GM19240 (cell line): ENCODE data around the gene FBXO41.

Source experiments
- DNase-seq: peaks from one replicate; pipeline ENCODE4 v3.0.0; 2011; ENCODE audit warnings: low spot score; ENCODE audit not compliant: insufficient read length

The FBXO41 gene

DNA sequence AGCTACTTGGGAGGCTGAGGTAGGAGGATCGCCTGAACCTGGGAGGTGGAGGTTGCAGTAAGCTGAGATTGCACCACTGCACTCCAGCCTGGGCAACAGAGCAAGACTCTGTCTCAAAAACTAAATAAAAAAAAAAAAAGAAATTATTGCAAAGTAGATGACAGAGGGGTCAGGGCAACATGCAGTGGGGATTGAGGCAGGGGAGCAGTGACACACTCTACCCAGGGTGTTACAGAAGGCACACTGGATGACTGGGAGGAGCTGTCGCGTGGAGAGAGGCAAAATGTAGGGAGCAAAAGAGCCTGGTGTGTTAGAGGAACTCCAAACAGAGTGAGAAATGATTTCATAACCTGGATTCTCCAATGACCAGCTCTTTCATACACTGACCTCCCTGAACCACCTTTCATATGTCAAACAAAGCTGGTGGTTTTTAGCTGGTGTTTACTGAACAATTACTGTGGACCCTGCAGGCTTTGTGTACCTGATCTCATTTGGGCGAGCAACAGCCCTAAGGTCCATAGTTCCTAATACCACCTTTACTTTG lies 22.1 kb downstream of the FBXO41 start:
- no peak for DNase-seq

- DNase-seq = no peak
Observed at GRCh38 chr2:73260338-73260984, 23.8 kb downstream of the FBXO41 start.

GRCh38 chr2:73259704-73260337 lies 24.5 kb downstream of the FBXO41 start:
- DNase-seq = no peak

DNA sequence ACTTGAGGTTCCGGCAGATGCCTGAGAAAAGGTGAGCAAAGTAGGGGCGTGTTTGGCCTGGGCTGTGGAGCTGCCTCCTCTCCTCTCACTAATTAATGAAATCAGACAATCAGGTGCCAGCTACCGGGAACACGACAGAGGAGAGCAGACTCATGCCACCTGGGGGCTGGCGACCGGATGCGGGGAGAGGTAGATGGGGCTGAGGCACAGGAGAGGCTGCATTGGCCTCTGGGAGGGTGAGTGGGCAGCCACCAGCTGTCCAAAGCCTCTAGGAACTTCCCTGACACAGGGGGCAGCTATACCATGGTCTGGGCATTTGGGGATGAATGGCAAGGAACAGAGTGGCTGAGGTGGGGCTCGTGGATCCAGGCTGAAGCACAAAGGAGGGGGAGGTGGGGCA lies 25.0 kb downstream of the FBXO41 start:
- DNase-seq = no peak

DNA sequence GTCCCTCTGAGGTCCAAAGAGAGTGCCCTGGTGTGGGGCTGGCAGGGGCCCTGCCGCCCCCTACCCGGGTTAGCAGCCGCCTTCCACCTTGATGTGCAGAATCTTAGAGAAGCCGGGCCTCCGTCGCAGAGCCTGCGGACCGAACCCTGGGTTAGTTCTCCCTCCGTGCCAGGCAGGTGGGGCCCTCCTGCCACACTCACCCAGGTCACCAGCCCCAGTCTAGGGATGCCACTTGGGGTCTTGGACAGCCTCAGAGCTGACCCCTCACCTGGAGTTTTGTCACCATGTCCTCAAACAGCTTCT lies 25.4 kb downstream of the FBXO41 start:
- no peak for DNase-seq

GRCh38 chr2:73258186-73258912 lies 25.9 kb downstream of the FBXO41 start:
- no peak for DNase-seq

GRCh38 chr2:73257425-73258125 lies 26.7 kb downstream of the FBXO41 start:
- DNase-seq = no peak

DNA sequence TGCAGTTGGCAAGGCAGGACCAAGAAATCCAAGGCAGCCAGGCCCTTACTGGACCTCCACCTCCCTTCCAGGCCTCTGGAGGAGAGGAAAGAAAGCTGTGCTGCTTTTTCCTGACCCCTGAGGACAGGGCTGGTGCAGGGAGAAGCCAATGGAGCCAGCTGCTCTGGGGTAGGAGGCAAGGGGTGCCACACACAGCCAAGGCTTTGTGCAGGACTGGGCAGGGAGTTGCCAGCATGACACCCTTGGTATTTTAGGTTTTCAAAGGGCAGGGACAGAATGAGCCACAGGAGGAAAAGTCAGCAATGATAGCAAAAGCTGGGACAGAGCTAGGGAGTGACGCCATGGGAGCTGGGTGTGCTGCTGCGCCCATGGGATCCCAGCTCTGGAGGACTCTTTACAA lies 27.3 kb downstream of the FBXO41 start:
- no peak for DNase-seq

- no peak for DNase-seq
Observed at GRCh38 chr2:73256618-73256922, 27.7 kb downstream of the FBXO41 start.

DNA sequence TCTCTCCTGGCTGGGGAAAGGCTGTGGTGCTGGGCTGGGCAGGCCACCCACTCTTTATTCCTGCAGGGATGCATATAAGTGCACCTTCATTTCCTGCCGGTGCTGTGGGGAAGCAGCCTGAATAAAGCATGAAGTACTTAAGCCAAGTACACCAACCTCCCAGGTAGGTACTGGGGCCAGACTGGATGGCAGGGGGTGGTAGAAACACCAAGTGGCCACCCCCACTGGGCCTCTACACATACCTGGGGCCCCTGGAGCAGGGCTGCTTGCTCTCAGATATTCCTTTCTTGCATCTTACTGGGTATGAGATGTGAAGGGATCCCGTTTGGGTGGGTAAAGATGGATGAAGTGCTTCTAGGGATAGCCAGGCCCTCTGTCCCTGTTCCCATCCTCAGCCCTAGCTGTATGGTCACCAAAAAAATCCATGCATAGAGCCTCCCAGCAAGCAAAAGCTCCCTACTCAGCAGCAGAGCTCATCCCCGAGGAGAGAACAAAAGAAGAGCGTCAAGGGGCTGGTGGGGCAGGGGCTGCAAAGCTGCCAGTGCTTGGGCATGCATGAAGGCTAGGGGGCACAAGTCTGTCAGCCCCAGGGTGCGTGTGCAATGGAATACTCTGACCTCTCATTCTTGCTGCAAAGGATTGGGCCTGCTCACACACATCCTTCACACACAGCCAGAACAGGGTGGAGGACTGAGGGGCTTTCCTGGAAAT lies 28.2 kb downstream of the FBXO41 start:
- DNase-seq = no peak

GRCh38 chr2:73255007-73255644 lies 29.2 kb downstream of the FBXO41 start:
- DNase-seq = no peak

DNA sequence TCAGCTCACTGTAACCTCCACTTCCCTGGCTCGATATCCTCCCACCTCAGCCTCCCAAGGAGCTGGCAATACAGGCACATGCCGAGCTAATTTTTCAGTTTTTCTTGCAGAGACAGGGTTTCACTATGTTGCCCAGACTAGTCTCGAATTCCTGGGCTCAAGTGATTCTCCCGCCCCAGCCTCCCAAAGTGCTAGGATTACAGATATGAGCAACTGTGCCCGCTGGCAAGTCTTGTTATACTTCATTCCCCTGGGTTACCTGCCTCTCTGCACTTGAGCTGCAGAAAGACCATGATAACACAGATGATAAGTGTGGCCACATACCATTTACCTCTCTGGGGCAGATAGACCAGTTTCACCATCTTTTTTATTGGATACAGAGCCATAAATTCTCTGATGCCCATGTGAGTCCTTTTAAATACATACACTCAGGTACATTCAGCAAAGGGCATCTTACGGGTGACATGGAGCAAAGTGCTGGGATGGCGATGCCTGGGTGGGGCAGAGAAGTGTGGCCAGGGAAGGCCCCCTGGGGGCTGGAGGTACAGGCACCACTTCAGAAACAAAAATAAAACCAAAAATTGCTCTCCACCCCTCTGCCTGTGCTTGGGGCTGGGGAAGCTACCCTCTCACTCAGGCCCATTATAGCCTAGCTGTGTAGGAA lies 29.8 kb downstream of the FBXO41 start:
- no peak for DNase-seq

GRCh38 chr2:73253901-73254300 lies 30.4 kb downstream of the FBXO41 start:
- DNase-seq = no peak

DNA sequence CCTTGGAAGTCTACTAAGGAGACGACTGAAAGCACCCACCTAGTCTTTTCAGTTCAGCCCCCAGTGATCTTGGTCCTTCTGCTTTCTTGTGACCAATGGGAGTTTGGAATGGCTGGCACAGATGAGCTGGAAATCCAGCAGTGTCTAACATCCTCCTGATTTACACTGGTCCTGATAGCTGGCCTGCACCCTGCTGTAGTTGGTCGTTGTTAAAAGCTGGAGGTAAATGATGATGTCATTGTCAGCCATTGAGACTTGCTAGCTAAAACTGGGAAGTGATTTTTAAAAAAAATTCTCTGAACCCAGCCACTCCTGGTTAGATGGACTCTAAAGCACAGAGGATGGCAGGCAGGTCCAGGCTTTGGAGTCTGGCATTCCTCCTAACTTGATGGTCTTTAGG lies 30.9 kb downstream of the FBXO41 start:
- no peak for DNase-seq

- DNase-seq = no peak
Observed at GRCh38 chr2:73252238-73253027, 31.8 kb downstream of the FBXO41 start.

GRCh38 chr2:73250872-73251846 lies 33.1 kb downstream of the FBXO41 start:
- DNase-seq = no peak

DNA sequence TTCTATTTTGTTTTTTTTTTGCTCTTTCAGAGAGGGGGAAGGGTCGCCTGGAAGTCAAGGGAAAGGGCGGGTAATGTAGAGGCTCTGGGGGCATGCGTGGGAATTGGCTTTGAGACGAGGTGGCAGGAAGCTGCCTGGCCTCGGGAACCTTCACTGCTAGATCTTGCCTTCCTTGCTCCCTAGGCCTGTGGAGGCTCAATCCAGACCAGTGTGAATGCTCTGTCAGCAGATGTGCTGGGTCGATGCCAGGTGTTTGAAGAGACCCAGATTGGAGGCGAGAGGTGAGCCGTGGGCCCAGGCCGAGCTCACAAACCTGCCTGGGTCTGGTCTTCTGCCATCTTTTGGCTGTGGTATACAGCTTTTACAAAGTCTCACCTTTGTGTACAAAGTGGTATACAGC lies 34.6 kb downstream of the FBXO41 start:
- no peak for DNase-seq

DNA sequence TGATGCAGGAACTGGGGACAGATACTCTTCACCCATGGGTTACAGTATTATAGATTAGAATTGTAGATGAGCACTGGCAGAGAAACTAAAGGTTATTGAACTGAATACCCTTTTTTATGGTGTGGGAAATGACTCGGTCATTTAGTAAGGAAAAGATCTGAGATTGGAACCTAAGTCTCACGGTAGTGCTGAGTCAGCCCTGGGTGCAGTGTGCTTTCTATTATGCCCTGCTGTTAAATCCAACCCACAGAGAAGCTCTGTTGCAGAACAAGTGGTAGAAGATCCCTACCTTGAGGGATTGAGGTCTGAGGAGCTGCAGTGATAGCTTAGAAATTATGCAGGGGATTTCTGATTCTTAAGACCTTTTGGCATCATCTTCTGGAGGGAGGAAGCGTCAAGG lies 37.4 kb downstream of the FBXO41 start:
- no peak for DNase-seq

- no peak for DNase-seq
Observed at GRCh38 chr2:73244580-73244979, 39.7 kb downstream of the FBXO41 start.
